ENCODE results near the gene PITX1.
"Not testable (repeated sequence)": the region's sequence is repeated elsewhere in the genome, so short reads cannot be mapped to it uniquely, and the experiment has no call there.

The PITX1 gene

GRCh38 chr5:135010502-135011354, 23.3 kb downstream of the PITX1 start:
- no peak for DNase-seq (ENCODE audit: low spot score)

- DNase-seq (ENCODE audit: low spot score), result no peak
Measured at GRCh38 chr5:135009736-135010501, 24.1 kb downstream of the PITX1 start.

- DNase-seq (ENCODE audit: low spot score), result no peak
Measured at GRCh38 chr5:135008981-135009735, 24.9 kb downstream of the PITX1 start.

GRCh38 chr5:135008556-135008955, 25.5 kb downstream of the PITX1 start:
- DNase-seq (ENCODE audit: low spot score), result no peak

- no peak for DNase-seq (ENCODE audit: low spot score)
Measured at GRCh38 chr5:135007749-135008363, 26.2 kb downstream of the PITX1 start.

- DNase-seq (ENCODE audit: low spot score), result no peak
Measured at GRCh38 chr5:135007305-135007704, 26.7 kb downstream of the PITX1 start.

GRCh38 chr5:135005076-135005475, 29.0 kb downstream of the PITX1 start:
- peak; percentile 1 for DNase-seq (ENCODE audit: low spot score)

GRCh38 chr5:135004376-135004775, 29.7 kb downstream of the PITX1 start:
- DNase-seq (ENCODE audit: low spot score), result peak; percentile 0

GRCh38 chr5:134998068-134998467, 36.0 kb downstream of the PITX1 start:
- not testable (repeated sequence) for DNase-seq (ENCODE audit: low spot score)

GRCh38 chr5:134997015-134997414, 37.0 kb downstream of the PITX1 start:
- DNase-seq (ENCODE audit: low spot score), result no peak

GRCh38 chr5:134995850-134996402, 38.1 kb downstream of the PITX1 start:
- DNase-seq (ENCODE audit: low spot score), result no peak

GRCh38 chr5:134994560-134995156, 39.4 kb downstream of the PITX1 start:
- DNase-seq (ENCODE audit: low spot score), result no peak

- DNase-seq (ENCODE audit: low spot score), result no peak
Measured at GRCh38 chr5:134993161-134993560, 40.9 kb downstream of the PITX1 start.

GRCh38 chr5:134992148-134992547, 41.9 kb downstream of the PITX1 start:
- no peak for DNase-seq (ENCODE audit: low spot score)

GRCh38 chr5:134990183-134990582, 43.8 kb downstream of the PITX1 start:
- DNase-seq (ENCODE audit: low spot score), result not testable (repeated sequence)

GRCh38 chr5:134989266-134989830, 44.7 kb downstream of the PITX1 start:
- DNase-seq (ENCODE audit: low spot score), result peak; percentile 30

- no peak for DNase-seq (ENCODE audit: low spot score)
Measured at GRCh38 chr5:134982230-134982629, 51.8 kb downstream of the PITX1 start.

- no peak for DNase-seq (ENCODE audit: low spot score)
Measured at GRCh38 chr5:134979416-134979815, 54.6 kb downstream of the PITX1 start.
